AG08396 (cell line): ENCODE measurements around the gene MYO6.
"Not testable (repeated sequence)": the region's sequence is repeated elsewhere in the genome, so short reads cannot be mapped to it uniquely, and the experiment has no call there.

Source experiments
- DNase-seq: peaks from one replicate; pipeline ENCODE4 v3.0.0; 2012; ENCODE audit warnings: low spot score, mixed read lengths

Gene MYO6

DNA sequence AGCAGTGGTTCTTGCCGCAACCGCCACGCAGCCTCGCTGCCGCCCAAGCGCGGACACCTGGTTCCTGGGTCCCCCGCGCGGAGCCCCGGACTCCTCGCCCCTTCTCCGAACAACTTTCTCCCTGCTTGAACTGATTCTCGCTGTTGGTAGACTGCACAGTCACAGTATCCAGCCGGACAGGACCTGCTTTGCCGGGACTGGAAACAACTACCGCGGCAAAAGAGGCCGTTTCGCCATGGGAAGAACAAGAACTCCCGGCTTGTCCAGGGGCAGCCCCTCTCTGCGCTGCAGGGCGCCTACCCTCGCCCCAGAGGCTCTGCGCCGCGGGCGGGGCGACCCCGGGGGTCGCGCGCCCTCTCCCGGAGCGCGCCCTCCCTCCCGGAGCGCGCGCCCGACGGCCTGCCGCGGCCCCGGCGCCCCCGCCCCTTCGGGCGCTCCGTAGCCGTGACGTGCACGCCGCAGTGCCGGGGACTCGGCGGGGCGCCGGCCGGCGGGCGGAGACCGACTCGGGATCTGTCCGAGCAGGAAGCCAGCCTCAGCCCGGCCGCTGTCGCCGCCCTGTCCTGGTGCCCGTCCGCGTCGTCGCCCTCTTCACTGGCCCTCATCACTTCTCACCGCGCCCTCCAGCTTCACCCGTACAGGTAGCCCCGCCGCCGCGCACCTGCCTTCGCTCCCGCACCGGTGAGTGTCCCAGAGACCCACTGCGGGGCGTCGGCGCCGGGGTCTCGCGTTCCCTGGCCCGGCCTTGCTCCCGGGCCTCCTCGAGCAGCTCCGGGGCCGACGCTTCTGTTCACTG is at the start of gene MYO6:
Gene MYO6 (plus strand): TSS at position 497 of the 796 bp plus-strand sequence. CDS start 68,309 bp downstream, outside the sequence.
- DNase-seq = peak; percentile 88

DNA sequence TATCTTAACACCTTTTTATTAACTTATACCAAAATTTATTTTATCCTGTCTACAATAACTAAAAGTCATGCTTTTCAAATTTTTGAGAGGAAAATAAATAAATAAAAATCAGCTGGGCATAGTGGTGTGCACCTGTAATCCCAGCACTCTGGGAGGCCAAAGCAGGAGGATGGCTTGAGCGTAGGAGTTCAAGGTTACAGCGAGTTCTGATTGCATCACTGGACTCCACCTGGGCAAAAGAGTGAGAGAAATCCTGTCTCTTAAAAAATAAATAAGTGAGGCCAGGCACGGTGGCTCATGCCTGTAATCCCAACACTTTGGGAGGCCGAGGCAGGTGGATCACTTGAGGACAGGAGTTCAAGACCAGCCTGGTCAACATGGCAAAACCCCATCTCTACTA is 40.7 kb upstream of the MYO6 start:
- DNase-seq = not testable (repeated sequence)

DNA sequence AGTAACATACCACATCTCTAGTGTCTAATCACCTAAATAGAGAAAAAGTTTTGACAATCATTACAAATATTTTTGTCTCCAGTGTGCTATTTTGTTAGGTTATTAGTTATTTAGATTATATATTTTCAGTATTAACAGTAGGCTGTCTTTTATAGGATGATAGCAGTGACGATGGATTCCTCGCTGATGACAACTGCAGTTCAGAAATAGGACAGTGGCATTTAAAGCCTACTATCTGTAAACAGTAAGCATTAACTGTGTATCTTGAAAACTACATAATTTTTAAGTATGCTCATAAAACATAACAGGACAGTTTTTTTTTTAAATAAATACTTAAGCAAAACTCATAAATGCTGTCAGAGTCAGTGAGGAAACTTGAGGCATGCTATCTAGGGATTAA is 37.9 kb upstream of the MYO6 start:
- DNase-seq = no peak

DNA sequence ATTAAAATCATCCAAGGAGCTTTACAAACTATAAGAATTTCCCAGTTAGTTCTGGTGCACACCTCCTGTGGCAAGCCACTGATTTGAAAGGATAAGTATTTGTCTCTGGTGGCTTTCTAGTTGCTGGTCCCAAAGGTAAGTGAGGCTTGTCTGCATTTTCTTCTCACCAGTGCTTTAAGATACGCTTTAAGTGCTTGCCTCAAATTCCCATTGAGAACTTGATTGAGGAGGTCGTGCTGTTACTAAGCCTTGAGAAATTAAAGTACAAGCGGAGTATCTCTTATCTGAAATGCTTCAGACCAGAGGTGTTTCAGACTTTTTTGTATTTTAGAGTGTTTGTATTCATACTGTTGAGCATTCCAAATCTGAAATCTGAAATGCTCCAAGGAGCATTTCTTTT is 29.9 kb upstream of the MYO6 start:
- DNase-seq = no peak

DNA sequence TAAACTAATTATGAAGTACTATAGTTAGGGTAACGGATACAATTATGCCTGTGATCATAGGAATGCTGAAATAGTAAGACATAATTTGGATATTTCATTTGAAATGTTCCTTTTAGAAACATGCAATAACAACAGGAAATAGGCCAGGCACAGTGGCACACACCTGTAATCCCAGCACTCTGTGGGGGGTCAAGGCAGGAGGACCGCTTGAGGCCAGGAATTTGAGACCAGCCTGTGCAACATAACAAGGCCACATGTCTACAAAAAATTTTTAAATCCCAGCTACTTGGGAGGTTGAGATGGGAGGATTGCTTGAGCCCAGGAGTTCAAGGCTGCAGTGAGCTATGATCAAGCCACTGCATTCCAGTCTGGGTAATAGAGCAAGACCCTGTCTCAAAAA is 25.7 kb upstream of the MYO6 start:
- no peak for DNase-seq

DNA sequence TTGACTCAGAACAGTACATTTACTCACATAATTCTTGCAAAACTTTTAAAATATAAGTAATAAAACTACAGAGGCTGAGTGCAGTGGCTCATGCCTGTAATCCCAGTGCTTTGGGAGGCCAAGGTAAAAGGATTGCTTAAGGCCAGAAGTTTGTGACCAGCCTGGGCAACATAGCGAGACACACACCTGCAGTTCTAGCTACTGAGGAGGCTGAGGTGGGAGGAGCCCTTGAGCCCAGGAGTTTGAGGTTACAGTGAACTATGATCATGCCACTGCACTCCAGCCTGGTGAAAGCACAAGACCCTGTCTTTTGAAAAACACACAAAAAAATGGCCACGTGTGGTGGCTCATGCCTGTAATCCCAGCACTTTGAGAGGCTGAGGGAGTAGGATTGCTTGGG is 21.8 kb upstream of the MYO6 start:
- no peak for DNase-seq

DNA sequence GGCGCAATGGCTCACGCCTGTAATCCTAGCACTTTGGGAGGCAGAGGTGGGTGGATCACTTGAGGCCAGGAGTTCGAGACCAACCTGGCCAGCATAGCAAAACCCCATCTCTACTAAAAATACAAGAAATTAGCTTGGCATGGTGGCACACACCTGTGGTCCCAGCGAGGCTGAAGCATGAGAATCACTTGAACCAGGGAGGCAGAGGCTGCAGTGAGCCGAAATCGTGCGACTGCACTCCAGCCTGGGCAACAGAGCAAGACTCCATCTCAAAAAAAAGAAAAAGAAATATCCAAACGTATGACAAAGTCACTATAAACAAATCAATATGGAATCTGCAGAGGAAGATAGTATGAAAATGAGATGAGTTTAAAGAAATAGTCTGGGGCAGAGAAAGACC is 18.0 kb upstream of the MYO6 start:
- not testable (repeated sequence) for DNase-seq

DNA sequence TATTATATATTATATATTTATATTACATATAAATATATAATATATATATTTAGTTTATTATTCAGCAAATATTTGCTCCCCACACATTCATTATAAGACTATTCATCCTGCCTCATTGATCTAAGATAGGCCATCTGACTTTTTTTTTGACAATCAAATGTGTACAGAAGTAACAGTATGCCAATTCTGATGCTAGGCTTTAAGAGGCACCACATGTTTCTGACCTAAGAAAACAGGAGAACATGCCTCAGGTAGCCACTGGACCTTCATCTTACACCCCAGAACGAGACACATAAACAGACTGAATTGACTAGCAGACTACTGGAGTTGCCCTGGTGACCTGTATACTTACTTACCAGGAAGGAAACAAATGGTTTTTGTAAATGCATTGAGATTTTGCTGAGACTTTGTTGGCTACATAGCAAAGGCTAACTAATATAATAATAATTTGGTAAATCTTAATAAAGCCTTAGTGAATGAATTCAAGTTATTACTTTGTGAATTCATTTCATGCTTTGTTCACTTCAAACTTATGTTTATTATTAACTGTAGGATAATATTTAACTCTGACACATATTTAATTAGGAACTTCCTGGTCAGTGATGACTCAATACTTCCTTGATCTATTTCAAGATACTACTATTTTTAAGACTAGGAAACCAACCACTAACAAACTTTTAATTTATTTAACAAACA is 13.4 kb upstream of the MYO6 start:
- peak; percentile 9 for DNase-seq

DNA sequence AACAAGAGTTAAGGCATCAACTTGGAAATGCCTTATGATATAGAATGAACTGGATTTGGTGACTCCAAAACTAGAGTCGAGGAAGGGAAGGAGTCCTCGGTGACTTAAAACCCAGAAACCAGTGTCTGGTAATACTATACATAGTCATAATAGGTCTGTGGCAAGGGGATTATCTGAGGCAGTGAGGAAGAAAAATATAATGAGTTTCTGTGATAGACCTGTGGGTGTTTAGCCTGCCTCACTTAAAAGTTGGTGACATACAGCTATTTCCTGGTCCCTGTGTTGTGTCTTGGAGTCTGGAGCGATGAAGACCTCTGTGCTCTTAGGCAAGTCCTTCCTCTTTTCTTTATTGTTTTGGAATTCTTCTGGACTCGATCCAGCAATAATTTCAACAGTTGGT is 5.1 kb upstream of the MYO6 start:
- DNase-seq = no peak

DNA sequence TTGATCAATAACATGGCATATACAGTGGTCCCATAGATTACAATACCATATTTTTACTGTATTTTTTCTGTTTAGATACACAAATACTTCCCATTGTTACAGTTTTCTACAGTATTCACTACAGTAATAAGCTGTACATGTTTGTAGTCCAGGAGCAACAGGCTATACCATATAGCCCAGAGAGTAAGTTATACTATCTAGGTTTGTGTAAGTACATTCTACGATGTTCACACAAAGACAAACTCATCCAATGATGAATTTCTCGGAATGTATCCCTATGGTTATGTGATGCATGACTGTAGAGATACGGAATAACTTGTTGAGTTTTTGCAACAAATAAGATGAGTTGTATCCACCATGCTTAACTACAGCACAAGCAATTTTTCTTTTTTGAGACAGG is 3.6 kb upstream of the MYO6 start:
- DNase-seq = no peak

DNA sequence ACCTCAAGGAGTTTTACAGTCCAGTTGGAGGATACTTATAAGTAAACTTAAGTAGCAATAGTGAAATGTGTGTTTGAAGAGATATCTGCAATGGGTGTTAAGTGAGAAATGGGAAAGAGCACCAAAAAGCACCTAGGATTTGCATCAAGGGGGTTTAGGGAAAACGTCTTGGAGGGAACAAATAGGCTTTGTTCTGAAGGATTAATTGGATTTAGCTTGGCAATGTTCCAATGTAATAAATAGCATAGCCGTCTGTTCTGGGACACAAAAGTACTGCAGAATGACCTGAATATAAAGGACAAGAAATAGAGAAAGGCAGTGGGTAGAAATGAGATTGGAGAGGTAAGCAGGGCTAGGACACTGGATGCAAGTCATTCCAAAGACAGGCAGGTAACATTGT is 2.8 kb upstream of the MYO6 start:
- no peak for DNase-seq

DNA sequence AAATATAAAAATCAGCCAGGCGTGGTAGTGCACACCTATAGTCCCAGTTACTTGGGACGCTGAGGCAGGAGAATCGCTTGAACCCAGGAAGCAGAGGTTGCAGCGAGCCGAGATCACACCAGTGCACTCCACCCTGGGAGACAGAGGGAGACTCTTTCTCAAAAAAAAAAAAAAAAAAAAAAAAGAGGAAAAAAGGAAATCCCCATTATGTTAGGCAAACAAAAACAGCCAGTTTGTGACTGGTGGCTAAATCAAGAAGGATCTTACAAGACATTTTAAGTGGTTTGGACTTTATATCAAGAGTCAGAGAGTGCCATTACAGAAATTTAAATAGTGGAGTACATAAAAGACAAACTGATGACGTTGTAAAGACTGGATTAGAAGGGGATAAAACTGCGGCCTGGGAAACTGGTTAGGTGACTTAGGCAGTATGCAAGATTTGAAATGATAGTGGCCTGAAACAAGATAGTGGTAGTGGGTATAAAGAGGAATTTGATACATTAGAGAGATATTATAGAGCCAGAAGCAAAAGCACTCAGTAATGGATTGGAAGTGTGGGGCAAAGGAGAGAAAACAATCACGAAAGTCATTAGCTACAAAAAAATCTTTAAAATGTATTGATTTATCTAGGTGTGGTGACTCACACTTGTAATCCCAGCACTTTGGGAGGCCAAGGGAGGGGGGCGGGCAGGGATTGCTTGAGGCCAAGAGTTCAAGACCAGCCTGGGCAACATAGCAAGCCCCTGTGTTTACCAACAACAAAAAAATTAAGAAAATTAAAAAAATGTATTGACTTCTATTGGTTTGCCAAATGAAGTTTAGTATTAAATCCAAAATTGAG is 1.7 kb upstream of the MYO6 start:
- DNase-seq = no peak

DNA sequence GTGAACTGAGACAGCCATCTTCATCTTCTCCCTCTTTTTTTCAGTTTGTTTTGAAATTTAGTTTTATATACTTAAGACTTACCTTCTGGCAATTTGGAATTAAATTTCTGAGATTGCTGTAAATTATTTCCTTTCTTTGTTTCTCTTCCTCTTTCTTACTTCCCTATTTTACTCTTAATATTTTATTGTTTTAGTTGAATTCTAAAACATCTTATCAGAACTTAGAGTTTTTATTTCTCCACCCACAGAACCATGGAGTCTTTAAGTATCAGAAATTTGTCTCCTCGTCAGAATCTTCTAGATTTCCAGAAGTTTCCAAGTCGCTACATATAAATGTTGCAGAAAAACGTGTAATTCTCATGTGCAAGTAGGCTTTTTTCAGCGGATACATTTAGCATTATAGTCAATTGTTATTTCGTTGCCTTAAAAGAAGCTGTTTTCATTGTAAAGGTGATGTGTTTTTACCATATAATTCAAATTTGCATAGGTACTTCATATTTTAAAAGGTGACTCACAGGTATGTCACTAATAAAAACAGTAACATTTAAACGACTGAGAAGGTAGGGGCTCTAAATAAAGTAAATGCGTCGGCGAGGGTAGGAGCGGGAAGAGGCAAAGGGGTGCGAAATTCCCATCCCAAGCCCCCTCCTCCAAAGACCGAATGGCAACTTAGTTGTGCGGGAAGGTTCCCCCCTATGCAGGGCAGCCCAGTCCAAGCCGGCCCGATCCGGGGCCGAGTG is 866 bp upstream of the MYO6 start:
- no peak for DNase-seq

DNA sequence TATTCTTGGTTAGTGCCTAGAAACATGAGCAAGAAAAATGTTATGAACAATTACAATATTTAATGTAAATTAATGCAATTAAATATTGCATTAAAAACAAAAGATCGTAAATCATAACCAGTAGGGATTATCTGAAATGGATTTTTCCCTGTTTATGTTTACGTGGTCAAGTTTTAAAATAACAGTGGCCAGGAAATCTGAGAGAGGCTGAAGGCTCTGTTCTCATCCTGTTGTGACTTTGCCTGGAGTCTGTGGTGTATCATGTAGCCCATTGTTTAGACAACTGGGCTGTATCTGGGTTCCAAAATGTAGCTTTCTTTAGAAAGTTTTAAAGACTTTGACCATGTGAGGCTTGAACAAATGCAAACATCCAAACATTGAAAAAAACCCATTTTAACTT is 2.4 kb downstream of the MYO6 start:
- DNase-seq = peak; percentile 29

DNA sequence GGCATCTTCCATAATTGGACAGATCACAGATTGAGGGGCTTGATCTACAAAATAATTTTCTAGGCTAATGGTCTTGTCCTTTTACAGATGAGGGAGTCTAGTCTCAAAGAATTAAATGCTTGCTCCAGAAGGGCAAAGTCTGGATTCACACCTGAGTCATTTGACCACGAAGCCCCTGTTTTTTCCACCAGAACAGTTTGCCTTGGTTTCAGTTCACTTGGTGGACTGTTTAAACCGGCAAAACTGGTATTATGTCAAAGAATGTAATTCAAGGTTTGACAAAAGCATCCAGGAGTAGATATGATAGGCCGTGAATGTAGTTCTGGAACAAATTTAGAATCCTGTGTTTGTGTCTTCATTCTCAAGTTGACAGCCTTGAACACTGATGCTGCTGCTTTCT is 3.3 kb downstream of the MYO6 start:
- no peak for DNase-seq

DNA sequence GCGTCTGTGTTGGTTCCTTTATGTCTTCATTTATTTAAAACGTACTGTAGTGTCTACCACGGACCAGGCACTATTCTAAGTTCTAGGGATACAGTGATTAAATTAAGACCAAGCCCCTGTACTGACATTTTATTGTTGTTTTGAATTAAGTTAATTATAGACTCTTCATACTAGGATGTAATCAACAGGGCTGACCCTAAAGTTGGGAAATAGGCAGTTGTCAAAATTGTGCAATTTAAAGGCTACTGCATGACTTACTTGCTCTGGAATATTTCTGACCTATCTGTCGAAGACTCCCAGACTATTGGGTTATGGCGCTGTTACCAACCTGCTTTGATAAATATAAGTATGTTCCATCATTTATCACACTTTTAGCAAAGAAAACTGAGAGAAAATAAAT is 6.7 kb downstream of the MYO6 start:
- no peak for DNase-seq

DNA sequence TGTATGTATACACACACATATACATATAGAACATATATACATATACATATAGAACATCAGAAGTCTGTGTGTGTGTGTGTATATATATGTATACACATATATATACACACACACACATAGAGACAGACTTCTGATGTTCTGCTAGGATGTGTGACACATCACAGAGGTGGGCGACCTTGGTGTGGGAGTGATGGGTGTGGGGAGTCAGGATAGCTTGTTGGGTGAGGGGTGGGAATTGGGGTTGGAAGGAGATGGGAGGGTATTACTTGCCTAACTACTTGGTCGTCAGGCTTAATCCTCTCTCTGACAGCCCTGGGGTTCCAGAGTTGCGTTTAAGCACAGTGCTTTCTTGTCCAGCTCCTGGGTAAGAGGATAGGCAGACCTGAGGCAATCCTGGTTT is 8.3 kb downstream of the MYO6 start:
- no peak for DNase-seq

DNA sequence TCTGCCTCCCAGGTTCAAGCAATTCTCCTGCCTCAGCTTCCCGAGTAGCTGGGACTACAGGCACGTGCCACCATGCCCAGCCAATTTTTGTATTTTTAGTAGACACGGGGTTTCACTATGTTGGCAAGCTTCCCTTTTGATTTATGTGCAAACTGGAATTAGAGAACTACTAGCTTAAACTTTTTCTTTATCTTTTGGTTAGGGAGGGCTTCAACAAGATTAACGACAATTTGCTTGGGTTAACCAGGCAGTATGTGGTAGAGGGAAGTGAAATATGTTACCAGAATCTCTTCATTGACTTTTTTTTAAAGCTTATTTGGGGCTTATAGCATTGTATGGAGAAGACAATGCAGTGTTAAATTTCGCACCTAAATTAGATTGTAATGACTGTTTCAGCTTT is 9.0 kb downstream of the MYO6 start:
- DNase-seq = no peak

DNA sequence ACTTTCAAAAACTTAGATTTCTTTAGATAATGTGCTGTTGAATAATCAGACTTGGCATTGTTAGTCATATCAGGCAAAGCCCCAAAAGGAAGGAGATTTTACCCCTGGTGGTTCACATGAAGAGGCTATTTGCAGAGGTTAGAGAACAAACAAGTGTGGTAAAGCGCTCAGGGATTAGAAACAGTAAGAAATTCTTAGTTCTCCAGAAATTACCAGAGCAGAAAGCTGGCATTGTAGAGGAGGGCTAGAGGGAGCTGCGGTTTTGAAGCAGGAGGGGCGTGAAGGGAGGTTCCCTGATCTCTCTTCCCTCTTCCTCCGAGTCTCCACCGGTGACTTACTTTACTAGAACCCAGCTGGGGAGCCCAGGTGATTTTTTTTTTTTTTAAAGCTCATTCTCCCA is 10.2 kb downstream of the MYO6 start:
- no peak for DNase-seq

DNA sequence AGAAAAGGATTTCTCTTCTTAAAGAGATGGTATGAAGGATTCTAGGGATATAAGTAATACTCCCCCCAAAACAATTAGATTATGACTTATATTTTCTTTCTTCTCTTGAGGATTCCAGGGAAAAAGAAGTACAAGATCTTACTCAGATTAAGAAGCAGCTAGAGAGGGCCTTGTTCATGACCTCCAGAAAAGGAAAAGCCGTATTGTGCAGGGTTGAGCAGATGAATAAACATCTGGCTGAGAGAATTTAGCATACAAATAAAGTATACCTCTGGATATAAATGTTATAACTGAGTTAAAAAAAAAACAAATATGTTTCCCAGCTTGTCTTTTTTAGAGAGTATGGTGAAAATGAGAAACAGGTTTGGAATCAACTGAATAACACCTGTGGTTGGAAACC is 11.3 kb downstream of the MYO6 start:
- DNase-seq = no peak

DNA sequence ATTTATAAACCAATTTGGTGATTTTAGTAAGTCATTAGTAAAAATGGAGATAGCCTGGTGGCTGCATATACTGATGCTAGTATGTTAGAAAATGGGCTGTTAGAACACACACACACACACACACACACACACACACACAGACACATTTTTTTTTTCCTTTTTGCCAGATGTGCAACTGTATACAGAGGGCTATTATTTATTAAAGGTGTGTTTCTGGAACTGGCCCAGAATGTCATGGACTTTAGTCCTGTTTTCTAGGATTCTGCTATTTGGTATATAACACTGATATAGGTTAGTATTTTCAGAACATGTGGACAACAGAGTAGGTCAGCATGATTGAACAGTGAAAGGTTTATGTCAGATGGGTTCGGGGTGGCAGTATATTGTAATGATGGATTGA is 12.4 kb downstream of the MYO6 start:
- DNase-seq = no peak

DNA sequence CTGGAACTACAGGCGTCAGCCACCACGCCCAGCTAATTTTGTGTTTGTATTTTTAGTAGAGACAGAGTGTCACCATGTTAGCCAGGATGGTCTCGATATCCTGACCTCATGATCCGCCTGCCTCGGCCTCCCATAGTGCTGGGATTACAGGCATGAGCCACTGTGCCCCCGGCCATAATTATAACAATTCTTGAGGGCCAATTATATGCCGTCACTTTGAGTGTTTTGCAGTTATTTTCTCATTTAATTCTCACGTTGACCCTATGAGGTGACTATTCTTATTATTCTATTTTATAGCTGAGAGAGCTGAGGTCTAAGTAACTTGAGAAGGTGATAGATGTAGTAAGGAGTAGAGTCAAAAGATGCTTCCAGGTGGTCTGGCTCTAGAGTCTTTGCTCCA is 13.0 kb downstream of the MYO6 start:
- DNase-seq = no peak
